Stomach (tissue), 9 donors: ENCODE data around the gene KERA. TPM values are rescaled to one million over a fixed set of nuclear protein-coding genes. Genes with fewer than 3 reads are reported as not detected.

ENCODE experiments used
- DNase-seq, 2 donors: peaks; one replicate each; pipeline versions ENCODE4 v3.0.0 to v3.0.0-alpha.2; 2013 to 2019
- H3K27ac ChIP-seq, 5 donors: fragments of 200-600 bp in 4 of 5; sonication (generic) in 4 of 5; one replicate each; pipeline ENCODE4 v1.5.1; 2013 to 2019; ENCODE audit warnings: mild to moderate bottlenecking in 1 of 5, moderate library complexity in 1 of 5
- H3K27me3 ChIP-seq, 3 donors: fragments of 200-600 bp; sonication (generic); one replicate each; pipeline ENCODE4 v1.5.1; 2017 to 2019; ENCODE audit warnings: mixed run types in 1 of 3
- H3K36me3 ChIP-seq, 4 donors: fragments of 200-600 bp; sonication (generic); 1 replicate in 3 of 4; 2 replicates in 1 of 4; pipeline ENCODE4 v1.5.1; 2016 to 2019
- H3K4me1 ChIP-seq, 4 donors: fragments of 200-600 bp; sonication (generic); one replicate each; pipeline ENCODE4 v1.5.1; 2016 to 2019
- H3K4me3 ChIP-seq, 4 donors: fragments of 200-600 bp; sonication (generic) in 3 of 4; one replicate each; pipeline ENCODE4 v1.5.1; 2016 to 2019; ENCODE audit warnings: mild to moderate bottlenecking in 1 of 4
- H3K9me3 ChIP-seq, 4 donors: fragments of 200-600 bp; sonication (generic); one replicate each; pipeline ENCODE4 v1.5.1; 2016 to 2019
- CTCF ChIP-seq, 7 experiments: fragments of 450-650 bp in 4 of 7; fragments of 200-600 bp in 3 of 7; sonication (generic) in 3 of 7; IDR thresholded peaks; one replicate each; pipeline ENCODE4 v1.5.1; 2016 to 2019; ENCODE audit warnings: antibody characterized with exemption in 7 of 7, control low read depth in 2 of 7, mild to moderate bottlenecking in 1 of 7
- EP300 ChIP-seq: sonication (generic); formaldehyde crosslinking; IDR thresholded peaks from one replicate; pipeline ENCODE4 v1.6.1; 2017; ENCODE audit warnings: antibody characterized with exemption
- POLR2A ChIP-seq, 4 donors: fragments of 450-650 bp; IDR thresholded peaks; one replicate each; pipeline ENCODE4 v1.6.1; 2016; ENCODE audit warnings: antibody characterized with exemption in 4 of 4, control low read depth in 2 of 4, mild to moderate bottlenecking in 1 of 4, moderate library complexity in 1 of 4
- POLR2AphosphoS5 ChIP-seq, 3 donors: sonication (generic); formaldehyde crosslinking; IDR thresholded peaks; one replicate each; pipeline ENCODE4 v1.6.1; 2016; ENCODE audit warnings: antibody characterized with exemption in 3 of 3
- WGBS, 5 donors: extraction: QIAGEN DNeasy Blood & Tissue Kit in 3 of 5; methylation state at CpG; one replicate each; pipeline versions ENCODE4 v1.1.5 to v1.1.7; 2013 to 2018; 5-methylcytosine and 5-hydroxymethylcytosine counted together
- intact Hi-C: fragments of 100-400 bp; cut with DNase I; formaldehyde crosslinking; loops from one replicate; pipeline ENCODE4 v1.15.1; 2023; ENCODE audit warnings: low total_unique reads
- polyA plus RNA-seq, 3 donors: library from polyadenylated mRNA; stranded (reverse); fragments of 200-250 nt; gene quantifications; one replicate each; pipeline ENCODE4 v1.2.3, GENCODE V29; 2013
- total RNA-seq, 5 donors: library from RNA; depleted of rRNA; stranded (reverse); fragments of >200 nt; gene quantifications; one replicate each; pipeline versions ENCODE4 v1.1.0 to v1.2.3, GENCODE V29; 2014 to 2016
- donor health status: healthy with polysubstance abuse.
- donor health status: Bipolar disorder and iron deficiency.
- donor health status: healthy.

The KERA gene
- total and polyA plus RNA-seq, 8 donors: 2.2 TPM; not detected in 7

- no peak overlapping the region for H3K27ac ChIP-seq
- H3K9me3 ChIP-seq: no peaks in the 10 kb centered on the region
- H3K27me3 ChIP-seq: no peaks in the 10 kb centered on the region
- TF ChIP-seq EP300: no peak
- TF ChIP-seq POLR2AphosphoS5 (IDR thresholded peaks at IDR 0.05): no peak
- no peak for TF ChIP-seq POLR2A (IDR thresholded peaks at IDR 0.05)
- no peak for TF ChIP-seq CTCF (IDR thresholded peaks at IDR 0.05)
- H3K36me3 ChIP-seq: no peaks in the 10 kb centered on the region
- WGBS, 5 donors: 75 to 84% (median 80%) methylated on average over 1 of the region's 1 CpG
- no peak overlapping the region for H3K4me3 ChIP-seq
- no peak for DNase-seq
- no peaks in the 10 kb centered on the region for H3K4me1 ChIP-seq
- intact Hi-C loops: no loop called here
These were observed 34.4 kb downstream of the KERA start for GRCh38 chr12:91023326-91024004.

GRCh38 chr12:91021076-91021475 is 36.7 kb downstream of the KERA start:
- Histone ChIP-seq H3K27me3 (no peaks in the 10 kb centered on the region), H3K36me3 (no peaks in the 10 kb centered on the region), H3K9me3 (no peaks in the 10 kb centered on the region), H3K4me3 (no peak overlapping the region), H3K4me1 (no peaks in the 10 kb centered on the region), H3K27ac (no peak overlapping the region)
- intact Hi-C loops: no loop called here
- no peak for TF ChIP-seq EP300
- no peak for TF ChIP-seq POLR2AphosphoS5 (IDR thresholded peaks at IDR 0.05)
- TF ChIP-seq POLR2A (IDR thresholded peaks at IDR 0.05): no peak
- 76 to 88% (median 83%) methylated on average over 2 of the region's 2 CpGs for WGBS, 5 donors
- DNase-seq: no peak

- intact Hi-C loops: no loop called here
- no peak for TF ChIP-seq EP300
- WGBS, 5 donors: 92 to 95% (median 94%) methylated on average over 4 of the region's 4 CpGs
These were observed 38.4 kb downstream of the KERA start for GRCh38 chr12:91019455-91019854.

GRCh38 chr12:91017511-91018263 is 40.1 kb downstream of the KERA start:
- H3K27ac ChIP-seq: peak overlapping the region in 1 of 5 donors; percentile 15
- H3K36me3 ChIP-seq: no peaks in the 10 kb centered on the region
- DNase-seq: peak in 1 of 2 donors; percentile 30
- TF ChIP-seq EP300: no peak
- no peak for TF ChIP-seq POLR2AphosphoS5 (IDR thresholded peaks at IDR 0.05)
- TF ChIP-seq CTCF (IDR thresholded peaks at IDR 0.05): no peak
- no peak for TF ChIP-seq POLR2A (IDR thresholded peaks at IDR 0.05)
- H3K4me1 ChIP-seq: no peaks in the 10 kb centered on the region
- no peaks in the 10 kb centered on the region for H3K9me3 ChIP-seq
- intact Hi-C loops: no loop called here
- WGBS, 5 donors: 29 to 43% (median 42%) methylated on average over 5 of the region's 5 CpGs
- no peak overlapping the region for H3K4me3 ChIP-seq
- no peaks in the 10 kb centered on the region for H3K27me3 ChIP-seq

More at GRCh38 chr12:91019455-91019854, 38.4 kb downstream of the KERA start:
- Histone ChIP-seq H3K4me3 (no peak overlapping the region), H3K27ac (no peak overlapping the region), H3K4me1 (no peaks in the 10 kb centered on the region), H3K27me3 (no peaks in the 10 kb centered on the region), H3K36me3 (no peaks in the 10 kb centered on the region), H3K9me3 (no peaks in the 10 kb centered on the region)
- no peak for DNase-seq

GRCh38 chr12:91017043-91017442 is 40.8 kb downstream of the KERA start:
- H3K36me3 ChIP-seq: no peaks in the 10 kb centered on the region
- intact Hi-C loops: no loop called here
- no peak for DNase-seq
- 62 to 80% (median 76%) methylated on average over 1 of the region's 1 CpG for WGBS, 5 donors
- no peaks in the 10 kb centered on the region for H3K27me3 ChIP-seq
- no peaks in the 10 kb centered on the region for H3K4me1 ChIP-seq
- no peak overlapping the region for H3K4me3 ChIP-seq
- no peak for TF ChIP-seq POLR2AphosphoS5 (IDR thresholded peaks at IDR 0.05)
- TF ChIP-seq POLR2A (IDR thresholded peaks at IDR 0.05): no peak
- TF ChIP-seq CTCF (IDR thresholded peaks at IDR 0.05): no peak
- TF ChIP-seq EP300: no peak
- H3K27ac ChIP-seq: no peak overlapping the region
- H3K9me3 ChIP-seq: no peaks in the 10 kb centered on the region
